K562 (cell line): Measurements from ENCODE around the gene CRYZL1. TPM values are rescaled to one million over a fixed set of nuclear protein-coding genes. Genes with fewer than 3 reads are reported as not detected.

Experiments
- CHD7 ChIP-seq: fragments of 200-600 bp; sonication (generic); IDR thresholded peaks from one replicate; pipeline ENCODE4 v1.6.1; 2012; ENCODE audit warnings: mild to moderate bottlenecking, low read depth, low read length, inconsistent platforms
- CREB5 ChIP-seq: fragments of 250-450 bp; sonication (Bioruptor Pico); IDR thresholded peaks from 2 replicates; pipeline ENCODE4 v1.5.0; 2020; ENCODE audit warnings: mild to moderate bottlenecking
- CTBP1 ChIP-seq: fragments of 450-650 bp; IDR thresholded peaks from 2 replicates; pipeline ENCODE4 v1.6.1; 2016; ENCODE audit warnings: borderline replicate concordance
- GTF2F1 ChIP-seq: IDR thresholded peaks from 2 replicates; pipeline ENCODE4 v1.6.1; 2011; ENCODE audit warnings: low read depth, low read length, improper control_type of control experiment
- HMGXB4 ChIP-seq: sonication (generic); formaldehyde crosslinking; IDR thresholded peaks from 2 replicates; pipeline ENCODE4 v1.8.1; 2023; ENCODE audit warnings: mild to moderate bottlenecking, missing genetic modification reagents
- MAFF ChIP-seq: IDR thresholded peaks from 2 replicates; pipeline ENCODE4 v1.6.1; 2012; ENCODE audit warnings: low read length, improper control_type of control experiment
- MAFG ChIP-seq: fragments of 450-650 bp; conservative IDR thresholded peaks from 2 replicates; pipeline ENCODE4 v1.6.1; 2016; ENCODE audit warnings: missing genetic modification characterization, missing compliant biosample characterization
- MBD2 ChIP-seq: sonication (generic); IDR thresholded peaks from 2 replicates; pipeline ENCODE4 v1.6.1; 2016; ENCODE audit warnings: low read depth, borderline replicate concordance
- MED1 ChIP-seq: sonication (generic); formaldehyde crosslinking; IDR thresholded peaks from 2 replicates; pipeline ENCODE4 v1.8.1; 2023; ENCODE audit warnings: missing genetic modification reagents, borderline replicate concordance
- NFE2 ChIP-seq: IDR thresholded peaks from 2 replicates; pipeline ENCODE4 v1.6.1; 2014; ENCODE audit warnings: antibody characterized with exemption, low read depth
- POLR2G ChIP-seq: fragments of 200-400 bp; formaldehyde crosslinking; IDR thresholded peaks from 2 replicates; pipeline ENCODE4 v1.6.1; 2017; ENCODE audit warnings: low read depth, mild to moderate bottlenecking, antibody characterized with exemption, low read length, moderate library complexity
- SIRT6 ChIP-seq: IDR thresholded peaks from one replicate; pipeline ENCODE4 v1.6.1; 2012; ENCODE audit warnings: low read depth, mild to moderate bottlenecking, control low read depth, inconsistent platforms, low read length, moderate library complexity
- SUPT5H ChIP-seq: fragments of 450-650 bp; IDR thresholded peaks from 2 replicates; pipeline ENCODE4 v1.6.1; 2016
- TCF7 ChIP-seq: sonication (generic); IDR thresholded peaks from 2 replicates; pipeline ENCODE4 v1.6.1; 2016; ENCODE audit warnings: antibody characterized with exemption, borderline replicate concordance
- U2AF2 ChIP-seq: fragments of 200-400 bp; formaldehyde crosslinking; optimal IDR thresholded peaks from 2 replicates; pipeline ENCODE3; 2017; ENCODE audit warnings: low read depth, mild to moderate bottlenecking, low read length
- ZNF316 ChIP-seq: fragments of 450-650 bp; IDR thresholded peaks from 2 replicates; pipeline ENCODE4 v1.6.1; 2016
- polyA plus RNA-seq, 8 experiments: library from polyadenylated mRNA; depleted of rRNA in 4 of 8; stranded (reverse) in 5 of 8; unstranded in 3 of 8; fragments of >200 nt; fragmentation: Nextera tagmentation in 2 of 8; fragmentation: Illumina TruSeq in 1 of 8; extraction: Ambion mirVana in 2 of 8; extraction: Trizol in 1 of 8; gene quantifications; 2 replicates each; pipeline versions ENCODE4 v1.2.1 to v1.2.3, GENCODE V29; 2011 to 2014; ENCODE audit warnings: inconsistent platforms in 1 of 8, missing spikeins in 1 of 8
- total RNA-seq, 7 experiments: library from RNA; depleted of rRNA in 6 of 7; stranded (reverse); fragments of >200 nt in 6 of 7; fragmentation: Illumina TruSeq in 2 of 7; extraction: Trizol in 2 of 7; gene quantifications; 2 replicates each; pipeline versions ENCODE4 v1.2.1 to v1.2.3, GENCODE V29; 2011 to 2021; ENCODE audit warnings: low replicate concordance in 1 of 7

The CRYZL1 gene
- total and polyA plus RNA-seq, 9 of the 15 experiments (the other 6 are each of a cell fraction or from before 2014, with no cell fraction given): 19.9 to 98.2 (median 39.2) TPM

GRCh38 chr21:33578959-33579542, 62.5 kb downstream of the CRYZL1 start (continued):
- no peak for TF ChIP-seq CHD7
- TF ChIP-seq GTF2F1: no peak
- no peak for TF ChIP-seq CTBP1
- TF ChIP-seq SUPT5H: 0 out of 2 replicates have a peak, but pooled peaks have one; percentile 37
- peak; percentile 87 for TF ChIP-seq NFE2
- TF ChIP-seq HMGXB4 (CRISPR knock-in tag): no peak
- TF ChIP-seq SIRT6: no peak
- no peak for TF ChIP-seq CREB5 (CRISPR knock-in tag)
- no peak for TF ChIP-seq MED1 (CRISPR knock-in tag)
- TF ChIP-seq U2AF2: no peak
- no peak for TF ChIP-seq TCF7
- peak; percentile 53; the same call in 1 of the 2 replicates for TF ChIP-seq POLR2G
- TF ChIP-seq ZNF316: peak; percentile 95
- TF ChIP-seq MBD2: no peak
- peak; percentile 92 for TF ChIP-seq MAFF
- peak; percentile 95 for TF ChIP-seq MAFG (tag)
